Measurements from ENCODE around the gene ZNF2.
"Not testable (repeated sequence)": the region's sequence is repeated elsewhere in the genome, so short reads cannot be mapped to it uniquely, and the experiment has no call there.

The ZNF2 gene

DNA sequence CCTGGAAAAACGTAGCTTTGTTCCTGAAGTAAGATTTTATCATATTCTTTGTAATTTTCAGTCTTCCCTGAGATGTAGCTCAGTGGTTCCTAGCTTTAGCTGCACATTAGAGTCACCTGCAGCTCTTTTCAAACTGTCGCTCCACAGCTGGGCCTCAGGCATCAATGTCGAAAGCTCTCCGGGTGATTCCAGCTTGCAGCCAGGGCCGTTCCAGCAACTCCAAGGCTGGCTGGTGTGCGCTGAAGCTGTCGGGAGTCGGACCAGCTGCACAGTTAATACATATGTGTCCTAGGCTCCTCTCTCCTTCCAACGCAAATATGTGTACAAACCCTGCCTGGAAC lies 609 bp upstream of the ZNF2 start:
- Histone ChIP-seq H3K27me3 (ENCODE audit: insufficient read depth, low read length) (peaks cover 5% of the 10 kb centered on the region; the same call in 1 of the 2 replicates), H3K4me1 (ENCODE audit: insufficient read depth, low read length) (peaks cover 7% of the 10 kb centered on the region; the same call in 1 of the 2 replicates), H3K36me3 (ENCODE audit: insufficient read depth, low read length) (no peaks in the 10 kb centered on the region), H3K27ac (ENCODE audit: low read depth, low read length) (peak overlapping the region; percentile 88), H3K9ac (ENCODE audit: low read depth, low read length) (peak overlapping the region; percentile 95), H3K4me3 (ENCODE audit: low read length) (peak overlapping the region; percentile 96), H3K9me3 (ENCODE audit: insufficient read depth, low read depth, low read length) (no peaks in the 10 kb centered on the region)
- WGBS: 3% methylated on average over 9 of the region's 9 CpGs

DNA sequence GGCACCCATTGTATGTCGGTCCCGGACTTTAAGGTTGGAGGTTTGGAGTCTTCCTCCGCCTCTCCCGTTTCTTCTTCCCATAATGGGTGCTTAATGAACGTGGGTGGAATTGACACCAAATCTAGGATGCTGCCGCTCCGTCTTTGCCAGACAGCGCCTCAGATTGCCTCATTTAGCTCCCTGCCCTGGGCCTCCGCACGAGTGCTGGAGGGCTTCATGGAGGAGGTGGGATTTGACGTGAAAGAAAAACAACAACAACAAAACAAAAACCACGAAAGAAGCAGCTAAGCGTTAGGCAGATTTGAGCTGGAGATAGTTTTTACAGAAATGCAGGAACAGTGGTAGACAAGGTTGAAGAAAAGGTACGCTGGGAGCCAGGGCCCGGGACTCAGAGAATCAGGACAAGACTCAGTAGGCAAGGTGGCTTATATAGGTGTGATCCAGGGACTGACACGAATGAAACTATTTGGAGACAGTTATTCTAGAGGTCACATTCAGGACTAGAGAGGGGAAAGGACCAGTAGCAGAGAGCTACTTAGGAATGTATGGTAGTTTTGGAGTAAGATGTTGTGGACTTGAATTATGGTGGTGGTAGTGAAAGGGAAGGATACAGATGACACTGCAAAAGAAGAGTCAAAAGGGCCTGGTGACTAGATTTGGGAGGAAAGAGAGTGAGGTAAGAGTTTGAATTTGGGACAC lies 605 bp downstream of the ZNF2 start:
- Histone ChIP-seq H3K36me3 (ENCODE audit: insufficient read depth, low read length) (no peaks in the 10 kb centered on the region), H3K9ac (ENCODE audit: low read depth, low read length) (peak overlapping the region; percentile 71), H3K27me3 (ENCODE audit: insufficient read depth, low read length) (no peaks in the 10 kb centered on the region), H3K4me3 (ENCODE audit: low read length) (peak overlapping the region; percentile 96), H3K4me1 (ENCODE audit: insufficient read depth, low read length) (peaks cover 7% of the 10 kb centered on the region; the same call in 1 of the 2 replicates), H3K9me3 (ENCODE audit: insufficient read depth, low read depth, low read length) (no peaks in the 10 kb centered on the region), H3K27ac (ENCODE audit: low read depth, low read length) (no peak overlapping the region)
- WGBS: 11% methylated on average over 15 of the region's 16 CpGs

DNA sequence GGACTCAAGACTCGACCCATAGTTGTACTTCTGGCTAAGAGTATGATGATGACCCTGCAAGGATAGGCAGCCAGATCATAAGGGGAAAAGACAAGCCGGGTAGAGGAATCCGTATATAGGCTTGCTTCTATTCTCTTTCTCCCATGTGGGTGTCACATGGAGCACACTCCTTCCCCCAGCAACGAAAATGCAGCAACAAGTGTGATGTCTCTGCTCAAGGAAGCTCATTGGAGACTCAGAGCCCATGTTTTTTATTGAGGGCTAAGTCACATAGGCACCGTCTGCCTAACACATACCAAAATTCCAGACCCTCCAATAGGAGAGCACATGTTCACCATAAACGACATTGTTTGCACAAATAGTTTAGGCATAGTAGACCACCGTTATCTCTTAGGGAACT lies 6.3 kb downstream of the ZNF2 start:
- Histone ChIP-seq H3K36me3 (ENCODE audit: insufficient read depth, low read length) (no peaks in the 10 kb centered on the region), H3K4me1 (ENCODE audit: insufficient read depth, low read length) (no peaks in the 10 kb centered on the region), H3K27me3 (ENCODE audit: insufficient read depth, low read length) (no peaks in the 10 kb centered on the region), H3K9ac (ENCODE audit: low read depth, low read length) (no peak overlapping the region), H3K9me3 (ENCODE audit: insufficient read depth, low read depth, low read length) (no peaks in the 10 kb centered on the region), H3K4me3 (ENCODE audit: low read length) (no peak overlapping the region), H3K27ac (ENCODE audit: low read depth, low read length) (no peak overlapping the region)
- 91% methylated on average over 7 of the region's 7 CpGs for WGBS

DNA sequence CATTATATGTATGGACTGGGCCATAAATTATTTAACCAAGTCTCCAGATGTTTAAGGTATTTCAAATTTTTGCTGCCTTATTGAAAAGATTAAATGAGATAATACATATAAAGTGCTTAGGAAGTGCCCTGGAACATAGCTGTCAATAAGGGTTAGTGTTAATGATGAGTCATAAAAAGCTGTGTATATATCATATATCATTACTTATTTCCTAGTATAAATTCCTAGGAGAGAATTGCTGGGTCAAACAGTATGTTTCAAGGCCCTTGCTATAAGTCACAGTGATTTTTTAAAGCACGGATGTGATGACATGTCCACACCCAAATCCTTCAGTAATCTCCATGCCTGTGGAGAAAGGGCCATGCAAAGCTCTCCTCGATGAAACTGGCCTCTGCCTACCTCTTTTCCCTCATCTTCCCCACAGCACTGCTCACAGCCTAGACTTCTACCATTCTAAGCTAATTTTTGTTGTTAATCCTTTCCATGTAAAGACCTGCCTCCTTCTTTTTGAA lies 8.5 kb downstream of the ZNF2 start:
- 93% methylated on average over 2 of the region's 2 CpGs for WGBS
- Histone ChIP-seq H3K9me3 (ENCODE audit: insufficient read depth, low read depth, low read length) (no peaks in the 10 kb centered on the region), H3K27me3 (ENCODE audit: insufficient read depth, low read length) (no peaks in the 10 kb centered on the region), H3K36me3 (ENCODE audit: insufficient read depth, low read length) (no peaks in the 10 kb centered on the region), H3K4me3 (ENCODE audit: low read length) (no peak overlapping the region), H3K4me1 (ENCODE audit: insufficient read depth, low read length) (no peaks in the 10 kb centered on the region), H3K27ac (ENCODE audit: low read depth, low read length) (no peak overlapping the region), H3K9ac (ENCODE audit: low read depth, low read length) (no peak overlapping the region)

DNA sequence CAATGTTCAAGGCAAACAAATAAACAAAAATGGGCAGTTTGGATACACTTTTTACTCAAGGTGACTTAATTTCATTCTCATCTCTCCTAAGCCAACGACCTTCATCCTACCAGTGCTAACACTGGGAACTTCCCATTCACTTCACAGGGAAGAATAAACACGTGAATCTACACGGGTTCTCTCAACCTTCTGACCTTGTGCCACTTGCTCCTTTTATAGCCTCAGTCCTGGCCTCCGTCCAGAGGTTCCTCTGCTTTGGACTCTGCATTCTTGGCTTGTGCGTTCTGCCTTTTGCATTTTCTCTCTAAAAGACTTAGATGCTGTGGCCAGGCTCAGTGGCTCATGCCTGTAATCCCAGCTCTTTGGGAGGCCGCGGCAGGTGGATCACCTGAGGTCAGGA lies 13.8 kb downstream of the ZNF2 start:
- peaks cover 20% of the 10 kb centered on the region for H3K36me3 ChIP-seq (ENCODE audit: insufficient read depth, low read length)
- H3K27me3 ChIP-seq (ENCODE audit: insufficient read depth, low read length): no peaks in the 10 kb centered on the region
- WGBS: 97% methylated on average over 7 of the region's 7 CpGs
- H3K9ac ChIP-seq (ENCODE audit: low read depth, low read length): no peak overlapping the region
- no peaks in the 10 kb centered on the region for H3K4me1 ChIP-seq (ENCODE audit: insufficient read depth, low read length)
- H3K4me3 ChIP-seq (ENCODE audit: low read length): no peak overlapping the region
- H3K9me3 ChIP-seq (ENCODE audit: insufficient read depth, low read depth, low read length): no peaks in the 10 kb centered on the region
- H3K27ac ChIP-seq (ENCODE audit: low read depth, low read length): no peak overlapping the region

DNA sequence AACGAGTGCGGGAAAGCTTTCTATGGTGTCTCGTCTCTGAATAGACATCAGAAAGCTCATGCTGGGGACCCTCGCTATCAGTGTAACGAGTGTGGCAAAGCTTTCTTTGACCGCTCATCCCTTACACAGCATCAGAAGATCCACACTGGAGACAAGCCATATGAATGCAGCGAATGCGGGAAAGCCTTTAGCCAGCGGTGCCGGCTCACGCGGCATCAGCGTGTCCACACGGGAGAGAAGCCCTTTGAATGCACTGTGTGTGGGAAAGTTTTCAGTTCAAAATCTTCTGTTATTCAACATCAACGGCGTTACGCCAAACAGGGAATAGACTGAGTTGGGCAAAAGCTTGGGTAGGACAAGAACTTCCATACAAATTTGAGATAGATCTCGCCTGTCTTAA lies 16.2 kb downstream of the ZNF2 start:
- no peak overlapping the region for H3K9ac ChIP-seq (ENCODE audit: low read depth, low read length)
- no peaks in the 10 kb centered on the region for H3K27me3 ChIP-seq (ENCODE audit: insufficient read depth, low read length)
- H3K27ac ChIP-seq (ENCODE audit: low read depth, low read length): no peak overlapping the region
- no peaks in the 10 kb centered on the region for H3K4me1 ChIP-seq (ENCODE audit: insufficient read depth, low read length)
- WGBS: 97% methylated on average over 18 of the region's 18 CpGs
- H3K9me3 ChIP-seq (ENCODE audit: insufficient read depth, low read depth, low read length): no peaks in the 10 kb centered on the region
- H3K4me3 ChIP-seq (ENCODE audit: low read length): no peak overlapping the region
- peaks cover 20% of the 10 kb centered on the region for H3K36me3 ChIP-seq (ENCODE audit: insufficient read depth, low read length)

DNA sequence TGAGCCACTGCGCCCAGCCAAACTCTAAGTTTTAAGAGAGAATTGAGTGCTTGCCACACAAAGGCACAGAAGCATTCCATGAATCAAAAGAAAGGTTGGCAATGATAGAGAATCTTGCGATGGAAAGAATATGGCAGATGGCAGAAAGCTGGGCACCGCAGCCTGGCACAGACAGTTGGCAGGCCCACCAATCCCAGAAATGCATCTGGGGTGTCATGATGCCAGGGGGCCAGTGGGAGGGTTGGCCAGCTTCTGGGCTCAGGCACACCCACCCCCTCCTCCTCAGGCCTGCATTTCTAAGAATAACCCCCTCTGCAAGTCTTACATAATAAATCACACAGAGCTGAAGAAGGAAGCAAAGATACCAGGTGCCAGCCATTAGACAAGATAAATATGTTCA lies 19.6 kb downstream of the ZNF2 start:
- H3K4me3 ChIP-seq (ENCODE audit: low read length): no peak overlapping the region
- H3K27ac ChIP-seq (ENCODE audit: low read depth, low read length): no peak overlapping the region
- H3K9ac ChIP-seq (ENCODE audit: low read depth, low read length): no peak overlapping the region
- no peaks in the 10 kb centered on the region for H3K9me3 ChIP-seq (ENCODE audit: insufficient read depth, low read depth, low read length)
- peaks cover 20% of the 10 kb centered on the region for H3K36me3 ChIP-seq (ENCODE audit: insufficient read depth, low read length)
- WGBS: over 99% methylated on average over 3 of the region's 3 CpGs
- no peaks in the 10 kb centered on the region for H3K27me3 ChIP-seq (ENCODE audit: insufficient read depth, low read length)
- no peaks in the 10 kb centered on the region for H3K4me1 ChIP-seq (ENCODE audit: insufficient read depth, low read length)

DNA sequence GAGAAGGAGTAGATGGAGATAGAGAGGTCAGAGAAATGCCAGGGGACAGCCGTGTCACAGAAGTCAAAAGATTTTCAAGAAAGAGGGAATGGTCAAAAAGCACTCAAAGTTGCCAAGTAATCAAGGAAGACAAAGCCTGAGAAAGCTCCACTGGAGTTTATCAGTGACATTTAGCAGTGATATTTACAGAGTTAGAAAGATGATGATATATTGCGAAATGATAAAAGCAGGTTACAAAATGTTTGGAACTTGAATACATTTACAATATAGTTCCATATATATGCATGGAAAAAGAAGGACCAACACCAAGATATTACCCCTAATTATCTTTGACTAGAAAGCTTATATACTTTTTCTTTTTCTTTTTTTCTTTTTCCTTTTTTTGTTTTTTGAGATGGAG lies 20.4 kb downstream of the ZNF2 start:
- H3K27ac ChIP-seq (ENCODE audit: low read depth, low read length): no peak overlapping the region
- no peak overlapping the region for H3K4me3 ChIP-seq (ENCODE audit: low read length)
- peaks cover 16% of the 10 kb centered on the region for H3K36me3 ChIP-seq (ENCODE audit: insufficient read depth, low read length)
- H3K9ac ChIP-seq (ENCODE audit: low read depth, low read length): no peak overlapping the region
- H3K9me3 ChIP-seq (ENCODE audit: insufficient read depth, low read depth, low read length): no peaks in the 10 kb centered on the region
- 82% methylated on average over 1 of the region's 2 CpGs for WGBS
- no peaks in the 10 kb centered on the region for H3K27me3 ChIP-seq (ENCODE audit: insufficient read depth, low read length)
- H3K4me1 ChIP-seq (ENCODE audit: insufficient read depth, low read length): no peaks in the 10 kb centered on the region

DNA sequence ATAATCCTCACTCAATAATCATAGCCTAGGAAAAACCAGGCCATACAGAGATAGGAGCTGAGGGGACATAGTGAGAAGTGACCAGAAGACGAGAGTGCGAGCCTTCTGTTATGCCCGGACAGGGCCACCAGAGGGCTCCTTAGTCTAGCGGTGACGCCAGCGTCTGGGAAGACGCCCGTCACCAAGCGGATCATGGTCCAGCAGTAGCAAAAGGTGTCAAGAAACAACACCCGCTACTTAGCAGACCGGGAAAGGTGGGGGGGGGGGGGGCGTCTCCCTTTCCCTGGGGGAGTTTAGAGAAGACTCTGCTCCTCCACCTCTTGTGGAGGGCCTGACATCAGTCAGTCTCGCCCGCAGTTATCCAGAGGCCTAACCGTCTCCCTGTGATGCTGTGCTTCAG lies 27.3 kb downstream of the ZNF2 start:
- not testable (repeated sequence) for H3K9ac ChIP-seq (ENCODE audit: low read depth, low read length); H3K9me3 ChIP-seq (ENCODE audit: insufficient read depth, low read depth, low read length); H3K27me3 ChIP-seq (ENCODE audit: insufficient read depth, low read length); H3K4me3 ChIP-seq (ENCODE audit: low read length); H3K27ac ChIP-seq (ENCODE audit: low read depth, low read length); H3K4me1 ChIP-seq (ENCODE audit: insufficient read depth, low read length); H3K36me3 ChIP-seq (ENCODE audit: insufficient read depth, low read length)
- WGBS: 25% methylated on average over 12 of the region's 15 CpGs

DNA sequence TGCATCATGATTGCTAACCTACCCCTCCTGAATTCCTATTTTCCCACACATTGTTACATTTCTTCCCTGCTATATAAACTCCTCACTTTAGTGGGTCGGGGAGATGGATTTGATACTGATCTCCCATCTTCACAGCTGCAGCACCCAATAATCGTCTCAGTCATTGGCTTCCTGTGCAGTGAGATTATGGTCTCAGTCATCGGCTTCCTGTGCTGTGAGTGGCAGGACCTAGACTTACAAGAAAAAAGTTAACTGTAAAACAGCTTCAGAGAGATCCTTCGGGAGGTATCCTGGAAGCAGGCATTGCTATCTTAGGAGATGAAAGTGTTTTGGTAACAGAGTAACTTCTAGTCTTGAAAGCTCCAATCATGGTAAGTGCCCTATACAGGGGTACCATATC lies 38.3 kb downstream of the ZNF2 start:
- Histone ChIP-seq H3K36me3 (ENCODE audit: insufficient read depth, low read length) (peaks cover 5% of the 10 kb centered on the region), H3K9me3 (ENCODE audit: insufficient read depth, low read depth, low read length) (no peaks in the 10 kb centered on the region; the same call in 1 of the 2 replicates), H3K9ac (ENCODE audit: low read depth, low read length) (no peak overlapping the region), H3K27me3 (ENCODE audit: insufficient read depth, low read length) (peaks cover 14% of the 10 kb centered on the region), H3K27ac (ENCODE audit: low read depth, low read length) (no peak overlapping the region), H3K4me3 (ENCODE audit: low read length) (no peak overlapping the region), H3K4me1 (ENCODE audit: insufficient read depth, low read length) (peaks cover 9% of the 10 kb centered on the region)
- 93% methylated on average over 4 of the region's 4 CpGs for WGBS

DNA sequence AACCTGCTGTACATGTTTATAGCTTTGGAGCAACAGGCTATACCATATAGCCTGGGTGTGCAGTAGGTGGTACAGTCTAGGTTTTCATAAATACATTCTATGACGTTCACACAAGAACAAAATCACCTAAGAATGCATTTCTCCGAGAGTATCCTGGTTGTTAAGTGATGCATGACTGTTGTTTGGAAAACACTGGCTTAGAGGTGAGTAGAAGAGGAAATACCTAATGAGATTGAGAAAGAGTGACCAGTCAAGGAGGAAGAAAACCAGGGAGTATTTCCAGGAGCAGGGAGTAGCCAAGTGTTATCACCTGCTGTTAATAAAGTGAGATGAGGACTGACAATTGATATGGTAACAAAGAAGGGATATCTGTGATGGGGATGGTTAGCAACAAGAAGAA lies 38.8 kb downstream of the ZNF2 start:
- peaks cover 3% of the 10 kb centered on the region; the same call in 1 of the 2 replicates for H3K9me3 ChIP-seq (ENCODE audit: insufficient read depth, low read depth, low read length)
- no peak overlapping the region for H3K9ac ChIP-seq (ENCODE audit: low read depth, low read length)
- H3K4me3 ChIP-seq (ENCODE audit: low read length): no peak overlapping the region
- H3K4me1 ChIP-seq (ENCODE audit: insufficient read depth, low read length): peaks cover 9% of the 10 kb centered on the region
- no peak overlapping the region for H3K27ac ChIP-seq (ENCODE audit: low read depth, low read length)
- H3K36me3 ChIP-seq (ENCODE audit: insufficient read depth, low read length): peaks cover 8% of the 10 kb centered on the region
- WGBS: 85% methylated on average over 1 of the region's 2 CpGs
- H3K27me3 ChIP-seq (ENCODE audit: insufficient read depth, low read length): peaks cover 14% of the 10 kb centered on the region

DNA sequence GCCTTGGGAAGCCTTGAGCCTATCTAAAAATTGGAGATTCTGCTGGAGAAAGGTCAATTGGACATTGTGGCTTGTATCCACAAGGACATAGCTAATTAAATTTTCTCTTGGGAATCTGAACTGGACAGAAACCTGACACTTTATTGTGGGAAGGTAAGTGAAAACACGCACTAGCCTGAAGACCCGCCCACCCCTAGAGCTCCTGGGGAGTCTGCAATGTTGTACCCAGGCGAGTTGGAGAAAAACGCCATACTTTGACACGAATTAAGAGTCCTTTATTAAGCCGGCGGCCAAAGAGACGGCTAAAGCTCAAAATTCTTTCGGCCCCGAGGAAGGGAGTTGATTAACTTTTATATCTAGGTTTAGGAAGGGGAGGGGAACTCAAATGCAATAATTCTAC lies 40.5 kb downstream of the ZNF2 start:
- H3K9ac ChIP-seq (ENCODE audit: low read depth, low read length): no peak overlapping the region
- H3K9me3 ChIP-seq (ENCODE audit: insufficient read depth, low read depth, low read length): peaks cover 16% of the 10 kb centered on the region; the same call in 1 of the 2 replicates
- H3K27ac ChIP-seq (ENCODE audit: low read depth, low read length): no peak overlapping the region
- H3K36me3 ChIP-seq (ENCODE audit: insufficient read depth, low read length): peaks cover 22% of the 10 kb centered on the region
- H3K4me1 ChIP-seq (ENCODE audit: insufficient read depth, low read length): peaks cover 9% of the 10 kb centered on the region
- peak overlapping the region; percentile 83 for H3K4me3 ChIP-seq (ENCODE audit: low read length)
- 6% methylated on average over 10 of the region's 10 CpGs for WGBS
- H3K27me3 ChIP-seq (ENCODE audit: insufficient read depth, low read length): peaks cover 14% of the 10 kb centered on the region
